Brain pericyte (primary cell): ENCODE results near the gene SERPINF2.
"Not testable (repeated sequence)": the region's sequence is repeated elsewhere in the genome, so short reads cannot be mapped to it uniquely, and the experiment has no call there.

Experiments
- DNase-seq: peaks from one replicate; pipeline ENCODE4 v3.0.0-alpha.2; 2012; ENCODE audit warnings: low read depth, low spot score

The SERPINF2 gene

GRCh38 chr17:1789936-1790335 lies 47.3 kb downstream of the SERPINF2 start:
- DNase-seq, result no peak

GRCh38 chr17:1792495-1793446 lies 50.1 kb downstream of the SERPINF2 start:
- no peak for DNase-seq

- DNase-seq, result no peak
Measured at GRCh38 chr17:1793447-1793806, 50.8 kb downstream of the SERPINF2 start.

- no peak for DNase-seq
Measured at GRCh38 chr17:1796800-1797199, 54.1 kb downstream of the SERPINF2 start.

- no peak for DNase-seq
Measured at GRCh38 chr17:1797323-1797722, 54.7 kb downstream of the SERPINF2 start.

GRCh38 chr17:1797846-1798245 lies 55.2 kb downstream of the SERPINF2 start:
- DNase-seq, result not testable (repeated sequence)

GRCh38 chr17:1800240-1800639 lies 57.6 kb downstream of the SERPINF2 start:
- DNase-seq, result no peak

GRCh38 chr17:1800712-1801111 lies 58.0 kb downstream of the SERPINF2 start:
- DNase-seq, result no peak

GRCh38 chr17:1802429-1802828 lies 59.8 kb downstream of the SERPINF2 start:
- no peak for DNase-seq

- no peak for DNase-seq
Measured at GRCh38 chr17:1803280-1803679, 60.6 kb downstream of the SERPINF2 start.
